DLD1 (cell line): ENCODE data around the gene SYCE1L.
"Not testable (repeated sequence)": the region's sequence is repeated elsewhere in the genome, so short reads cannot be mapped to it uniquely, and the experiment has no call there.

Experiments
- in situ Hi-C: cut with HindIII; loops from 2 replicates; pipeline ENCODE4 v1.10.0; 2017; ENCODE audit warnings: low sequenced_read_pairs

Gene SYCE1L, protein sequence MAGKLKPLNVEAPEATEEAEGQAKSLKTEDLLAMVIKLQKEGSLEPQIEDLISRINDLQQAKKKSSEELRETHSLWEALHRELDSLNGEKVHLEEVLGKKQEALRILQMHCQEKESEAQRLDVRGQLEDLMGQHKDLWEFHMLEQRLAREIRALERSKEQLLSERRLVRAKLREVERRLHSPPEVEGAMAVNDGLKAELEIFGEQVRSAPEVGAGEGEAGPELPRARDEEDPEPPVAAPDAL

GRCh38 chr16:77199211-77199610, at the start of gene SYCE1L:
TSS of gene SYCE1L (plus strand) at chr16:77199408. CDS start at chr16:77199452, 44 bp downstream.
- in situ Hi-C loops = no loop called here

- in situ Hi-C loops = no loop called here
Measured at GRCh38 chr16:77157346-77158058, 41.7 kb upstream of the SYCE1L start.

DNA sequence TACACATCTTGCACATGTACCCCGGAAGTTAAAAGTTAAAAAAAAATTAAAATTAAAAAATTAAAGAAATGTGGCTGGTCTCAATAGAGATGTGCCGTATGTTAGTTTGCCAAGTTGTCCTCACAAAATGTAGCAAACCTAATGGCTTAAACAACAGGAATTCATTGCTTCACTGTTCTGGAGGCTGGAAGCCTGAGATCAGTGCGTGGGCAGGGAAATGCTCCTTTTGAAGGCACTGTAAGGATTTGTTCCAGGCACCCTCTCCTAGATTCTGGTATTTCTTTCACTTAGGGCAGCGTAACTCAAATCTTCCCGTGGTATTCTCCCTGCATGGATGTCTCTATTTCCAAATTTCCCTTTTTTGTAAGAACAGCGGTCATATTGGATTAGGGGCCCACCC, 40.9 kb upstream of the SYCE1L start:
- in situ Hi-C loops = no loop called here

- in situ Hi-C loops = no loop called here
Measured at GRCh38 chr16:77165006-77165405, 34.2 kb upstream of the SYCE1L start.

DNA sequence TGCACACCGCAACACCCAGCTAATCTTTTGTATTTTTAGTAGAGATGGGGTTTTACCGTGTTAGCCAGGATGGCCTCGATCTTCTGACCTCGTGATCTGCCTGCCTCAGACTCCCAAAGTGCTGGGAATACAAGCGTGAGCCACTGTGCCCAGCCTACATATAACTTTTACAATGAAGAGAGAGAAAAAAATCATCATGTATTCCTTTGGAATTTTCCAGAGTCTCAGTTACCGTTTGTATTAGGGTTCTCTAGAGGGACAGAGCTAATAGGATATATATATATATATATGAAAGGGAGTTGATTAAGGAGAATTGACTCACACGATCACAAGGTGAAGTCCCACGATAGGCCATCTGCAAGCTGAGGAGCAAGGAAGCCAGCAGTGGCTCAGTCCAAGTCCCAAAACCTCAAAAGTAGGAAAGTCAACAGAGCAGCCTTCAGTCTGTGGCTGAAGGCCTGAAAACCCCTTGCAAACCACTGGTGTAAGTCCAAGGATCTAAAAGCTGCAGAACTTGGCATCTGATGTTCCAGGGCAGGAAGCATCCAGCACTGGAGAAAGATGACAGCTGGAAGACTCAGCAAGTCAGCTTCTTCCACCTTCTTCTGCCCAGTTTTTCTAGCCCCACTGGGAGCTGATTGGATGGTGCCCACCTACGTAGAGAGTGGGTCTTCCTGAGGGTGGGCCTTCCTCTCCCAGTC, 33.5 kb upstream of the SYCE1L start:
- in situ Hi-C loops = not testable (repeated sequence)

DNA sequence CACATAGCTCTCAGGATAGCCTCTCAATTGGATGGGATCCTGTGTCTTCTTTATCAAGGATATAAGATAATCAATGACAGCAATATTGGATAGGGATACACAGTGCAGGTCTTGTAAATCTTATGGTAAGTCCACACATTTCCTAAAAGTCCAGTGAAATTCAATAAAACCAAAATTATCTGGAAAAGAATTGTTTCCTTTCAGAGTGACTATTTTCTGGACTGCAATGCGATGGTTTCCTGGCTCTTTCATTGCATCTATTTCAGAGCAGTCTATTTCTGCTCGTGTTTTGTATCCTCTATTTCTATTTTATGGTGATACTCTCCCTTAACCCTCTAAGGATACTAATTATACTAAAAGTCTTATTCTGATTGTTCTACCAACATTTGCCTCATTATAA, 32.5 kb upstream of the SYCE1L start:
- in situ Hi-C loops = no loop called here

DNA sequence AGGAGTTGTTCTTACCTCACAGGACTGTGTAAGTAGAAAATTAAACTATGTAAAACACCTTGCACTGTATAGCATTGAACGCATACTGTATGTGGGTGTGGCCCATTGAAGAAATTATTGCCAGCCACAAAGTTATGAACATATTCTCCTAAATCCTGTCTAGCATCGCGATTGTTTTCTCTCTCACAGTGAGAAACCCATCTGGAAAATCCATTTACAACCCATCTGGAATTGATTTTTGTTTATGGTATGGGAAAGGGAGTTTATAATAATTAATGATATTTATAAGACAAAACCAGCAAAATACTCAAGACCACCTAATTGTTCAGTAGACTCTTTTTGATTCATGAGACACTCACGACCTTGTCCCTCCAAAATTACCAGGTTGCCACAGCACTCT, 30.3 kb upstream of the SYCE1L start:
- in situ Hi-C loops = no loop called here

DNA sequence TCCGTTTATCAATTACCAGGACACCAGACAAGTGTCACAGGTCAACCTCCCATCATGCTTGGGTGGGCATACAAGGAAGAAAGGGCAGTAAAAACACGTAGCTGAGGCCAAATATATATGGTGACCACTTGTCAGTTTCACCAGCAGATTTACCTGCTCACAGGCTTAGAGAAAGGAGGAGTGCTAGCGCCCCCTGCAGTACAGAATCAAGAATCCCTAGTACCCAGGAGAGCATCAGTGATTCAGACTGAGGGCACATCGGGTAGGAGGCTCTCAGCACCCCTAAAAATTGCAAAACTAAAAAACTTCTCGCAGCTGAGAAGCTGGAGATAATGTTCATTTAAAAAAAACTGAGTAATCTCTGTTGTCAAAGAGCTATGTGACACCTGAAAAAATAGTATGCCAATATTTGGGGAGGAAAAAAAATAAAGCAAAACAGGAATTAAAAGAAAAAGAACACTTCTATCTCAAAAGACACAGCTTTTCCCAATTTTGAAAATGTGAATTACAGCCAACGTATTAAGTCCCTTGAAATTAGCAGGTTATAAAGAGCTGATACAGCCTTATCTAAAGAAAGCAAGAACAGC, 29.5 kb upstream of the SYCE1L start:
- in situ Hi-C loops = no loop called here

- in situ Hi-C loops = no loop called here
Measured at GRCh38 chr16:77170805-77171204, 28.4 kb upstream of the SYCE1L start.

DNA sequence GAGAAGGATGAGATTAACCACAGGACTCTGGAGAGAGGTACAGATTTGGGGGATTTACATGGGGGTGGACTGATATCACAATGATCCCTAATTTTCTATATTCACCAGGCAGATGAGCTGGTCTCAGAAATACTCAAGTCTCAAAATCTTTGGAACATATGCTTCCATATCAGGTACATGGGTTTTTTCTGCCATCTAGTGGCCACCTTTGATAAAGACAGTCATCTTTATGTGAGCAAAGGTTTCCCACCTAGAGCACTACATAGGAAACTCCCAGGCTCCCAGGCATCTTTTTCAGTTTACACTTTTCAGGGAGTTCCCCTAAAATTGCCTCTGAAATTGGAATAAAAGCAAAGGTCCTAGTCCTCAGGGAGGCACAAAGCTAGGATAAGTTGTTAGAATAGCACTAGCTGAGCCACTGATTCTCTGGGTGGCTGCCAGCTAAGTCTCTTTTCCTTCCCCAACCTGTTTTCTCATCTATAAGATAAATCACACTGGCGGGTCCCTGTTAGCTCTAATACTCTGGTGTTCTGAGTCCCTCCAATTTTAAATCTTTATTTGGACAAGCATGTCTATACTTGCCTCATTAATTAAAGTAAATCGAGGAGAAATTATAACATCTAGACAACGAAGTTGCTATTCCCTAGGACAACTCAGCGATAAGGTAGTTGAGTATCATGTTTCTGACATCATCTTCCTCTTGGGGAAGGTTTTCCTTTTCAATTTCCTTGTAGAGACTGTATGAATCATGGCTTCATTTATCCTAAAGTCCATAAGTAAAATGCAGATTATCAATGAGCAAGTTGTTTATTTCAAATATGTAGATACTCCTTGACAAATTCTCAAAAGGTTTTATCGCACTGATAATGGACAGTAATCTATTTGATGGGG, 27.2 kb upstream of the SYCE1L start:
- in situ Hi-C loops = no loop called here

GRCh38 chr16:77172951-77173350, 26.3 kb upstream of the SYCE1L start:
- in situ Hi-C loops = no loop called here

GRCh38 chr16:77183137-77183536, 16.1 kb upstream of the SYCE1L start:
- in situ Hi-C loops = no loop called here

GRCh38 chr16:77186298-77186697, 12.9 kb upstream of the SYCE1L start:
- in situ Hi-C loops = not testable (repeated sequence)

DNA sequence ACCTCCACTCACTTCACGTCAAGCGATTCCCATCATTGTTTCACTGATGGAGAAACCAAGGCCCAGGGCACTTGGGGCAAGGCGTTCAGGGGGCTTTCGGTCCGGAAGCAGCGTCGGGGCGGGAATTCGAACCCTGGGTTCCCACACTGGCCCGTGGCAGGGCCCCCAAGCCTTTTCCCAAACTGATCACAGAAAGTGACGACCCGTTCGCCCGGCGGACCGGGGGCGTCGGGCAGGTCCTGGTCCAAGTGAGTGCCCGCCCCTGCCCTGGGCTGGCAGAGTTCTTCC, 9.1 kb upstream of the SYCE1L start:
- in situ Hi-C loops = no loop called here

DNA sequence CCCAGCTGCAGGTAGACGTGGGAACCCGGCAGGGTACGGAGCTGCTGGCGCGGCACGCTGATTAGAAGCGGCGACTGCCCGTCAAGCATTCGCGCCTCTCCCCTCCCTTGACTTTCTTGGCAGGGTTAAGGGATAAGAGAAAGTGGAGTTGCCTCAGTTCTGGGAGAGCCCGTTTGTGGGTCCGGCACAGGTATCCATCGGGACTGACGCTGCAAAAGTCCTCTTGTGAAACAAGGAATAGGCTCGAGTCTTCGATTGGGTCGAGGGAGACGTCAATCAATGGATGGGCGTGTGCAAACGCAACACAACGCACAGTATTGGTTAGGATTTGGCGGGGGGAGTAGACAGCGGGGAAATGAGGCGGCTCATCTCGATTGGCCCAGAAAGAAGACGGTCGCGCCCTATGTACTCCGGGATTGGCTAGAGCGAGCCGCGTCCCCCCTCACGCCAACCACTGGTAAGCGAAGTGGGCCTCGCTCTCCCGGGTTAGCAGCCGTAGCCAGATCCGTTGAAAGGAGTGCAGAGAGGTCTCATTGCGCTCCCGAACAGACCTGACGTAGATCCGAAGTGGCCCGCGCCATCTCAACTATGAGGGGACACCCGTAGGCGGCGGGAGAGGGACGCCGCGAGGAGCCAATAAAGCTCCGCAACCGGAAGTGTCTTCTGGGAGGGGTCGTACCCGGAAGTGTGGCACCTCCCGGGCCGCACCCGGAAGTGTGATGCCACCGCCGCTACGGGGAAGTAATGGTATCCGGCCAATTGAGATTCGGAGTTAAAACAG, 8.5 kb upstream of the SYCE1L start, which contains the start of gene MON1B:
MON1B (plus strand) TSS at position 713 of the 781 bp plus-strand sequence. CDS start 296 bp downstream, outside the sequence.
- in situ Hi-C loops = no loop called here

GRCh38 chr16:77191259-77191969, 7.8 kb upstream of the SYCE1L start:
- in situ Hi-C loops = no loop called here

DNA sequence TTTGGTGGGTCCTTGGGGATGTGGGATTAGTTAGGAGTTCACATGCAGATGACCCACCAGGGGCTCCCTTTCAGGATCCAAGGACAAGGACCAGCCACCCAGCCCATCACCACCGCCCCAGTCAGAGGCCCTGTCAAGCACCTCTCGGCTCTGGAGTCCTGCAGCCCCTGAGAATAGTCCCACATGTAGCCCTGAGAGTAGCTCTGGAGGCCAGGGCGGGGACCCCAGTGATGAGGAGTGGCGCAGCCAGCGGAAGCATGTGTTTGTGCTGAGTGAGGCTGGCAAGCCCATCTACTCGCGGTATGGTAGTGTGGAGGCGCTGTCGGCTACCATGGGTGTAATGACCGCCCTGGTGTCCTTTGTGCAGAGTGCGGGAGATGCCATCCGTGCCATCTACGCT, 5.8 kb upstream of the SYCE1L start:
- in situ Hi-C loops = no loop called here

DNA sequence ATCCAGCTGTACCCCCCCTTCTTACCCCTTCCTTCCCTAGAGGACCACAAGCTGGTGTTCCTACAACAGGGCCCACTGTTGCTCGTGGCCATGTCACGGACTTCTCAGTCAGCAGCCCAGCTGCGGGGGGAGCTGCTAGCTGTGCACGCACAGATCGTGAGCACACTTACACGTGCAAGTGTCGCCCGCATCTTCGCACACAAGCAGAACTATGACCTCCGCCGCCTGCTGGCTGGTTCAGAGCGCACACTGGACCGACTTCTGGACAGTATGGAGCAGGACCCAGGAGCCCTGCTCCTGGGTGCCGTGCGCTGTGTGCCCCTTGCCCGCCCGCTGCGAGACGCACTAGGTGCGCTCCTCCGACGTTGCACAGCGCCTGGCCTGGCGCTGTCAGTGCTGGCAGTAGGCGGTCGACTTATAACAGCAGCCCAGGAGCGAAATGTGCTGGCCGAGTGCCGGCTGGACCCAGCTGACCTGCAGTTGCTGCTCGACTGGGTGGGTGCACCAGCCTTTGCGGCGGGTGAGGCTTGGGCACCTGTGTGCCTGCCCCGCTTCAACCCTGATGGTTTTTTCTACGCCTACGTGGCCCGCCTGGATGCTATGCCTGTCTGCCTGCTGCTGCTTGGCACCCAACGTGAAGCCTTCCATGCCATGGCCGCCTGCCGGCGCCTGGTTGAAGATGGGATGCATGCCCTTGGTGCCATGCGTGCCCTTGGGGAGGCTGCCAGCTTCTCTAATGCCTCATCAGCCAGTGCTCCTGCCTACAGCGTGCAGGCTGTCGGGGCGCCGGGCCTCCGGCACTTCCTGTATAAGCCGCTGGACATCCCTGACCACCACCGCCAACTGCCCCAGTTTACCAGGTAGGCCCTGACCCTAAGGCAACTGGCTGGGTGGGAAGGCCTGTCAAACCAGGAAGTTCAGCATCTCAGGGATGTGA, 4.6 kb upstream of the SYCE1L start:
- in situ Hi-C loops = no loop called here
